Fibroblast of lung (primary cell): Measurements from ENCODE around the gene SLC38A10. TPM values are rescaled to one million over a fixed set of nuclear protein-coding genes. Genes with fewer than 3 reads are reported as not detected.

Experiments used
- DNase-seq, 2 donors: peaks; one replicate each; pipeline versions ENCODE4 v3.0.0 to v3.0.0-alpha.2; 2010; ENCODE audit warnings: low read depth in 2 of 2
- H2AFZ ChIP-seq: 2 replicates; pipeline ENCODE4 v1.5.1; 2012; ENCODE audit warnings: low read length, control low read depth, inconsistent platforms
- H3K27ac ChIP-seq: 2 replicates; pipeline ENCODE4 v1.5.1; 2011; ENCODE audit warnings: low read length, control low read depth; ENCODE audit not compliant: insufficient read depth
- H3K27me3 ChIP-seq: 2 replicates; pipeline ENCODE4 v1.5.1; 2011; ENCODE audit warnings: mild to moderate bottlenecking, low read length; ENCODE audit not compliant: control insufficient read depth, insufficient read depth
- H3K36me3 ChIP-seq: 2 replicates; pipeline ENCODE4 v1.5.1; 2011; ENCODE audit warnings: low read length; ENCODE audit not compliant: control insufficient read depth, insufficient read depth
- H3K4me1 ChIP-seq: 2 replicates; pipeline ENCODE4 v1.5.1; 2011; ENCODE audit warnings: low read length; ENCODE audit not compliant: control insufficient read depth, insufficient read depth; ENCODE audit errors: extremely low read depth
- H3K4me2 ChIP-seq: 2 replicates; pipeline ENCODE4 v1.5.1; 2011; ENCODE audit warnings: low read length, control low read depth; ENCODE audit not compliant: insufficient read depth; ENCODE audit errors: extremely low read depth
- H3K4me3 ChIP-seq, 4 experiments: fragments of 200-600 bp in 1 of 4; sonication (generic) in 1 of 4; replicated peaks in 1 of 4; 2 replicates each; pipeline ENCODE4 v1.5.1; 2011 to 2016; ENCODE audit warnings: low read length in 4 of 4, low read depth in 3 of 4, mild to moderate bottlenecking in 3 of 4, control low read depth in 2 of 4, inconsistent platforms in 1 of 4, mixed read lengths in 1 of 4; ENCODE audit not compliant: insufficient read depth in 1 of 4; ENCODE audit errors: control extremely low read depth in 1 of 4
- H3K79me2 ChIP-seq: 2 replicates; pipeline ENCODE4 v1.5.1; 2012; ENCODE audit warnings: mild to moderate bottlenecking, low read length, inconsistent platforms; ENCODE audit not compliant: control insufficient read depth, insufficient read depth
- H3K9ac ChIP-seq: 2 replicates; pipeline ENCODE4 v1.5.1; 2011; ENCODE audit warnings: mild to moderate bottlenecking, low read length, control low read depth; ENCODE audit not compliant: insufficient read depth
- H3K9me3 ChIP-seq: 2 replicates; pipeline ENCODE4 v1.5.1; 2012; ENCODE audit warnings: low read depth, low read length; ENCODE audit not compliant: control insufficient read depth, insufficient read depth
- H4K20me1 ChIP-seq: 2 replicates; pipeline ENCODE4 v1.5.1; 2011; ENCODE audit warnings: low read length; ENCODE audit not compliant: control insufficient read depth, insufficient read depth; ENCODE audit errors: extremely low read depth
- CTCF ChIP-seq, 2 donors: IDR thresholded peaks in 1 of 2; conservative IDR thresholded peaks in 1 of 2; 1 replicate in 1 of 2; 2 replicates in 1 of 2; pipeline ENCODE4 v1.5.1; 2011 to 2012; ENCODE audit warnings: low read length in 2 of 2, control low read depth in 1 of 2, inconsistent platforms in 1 of 2, low read depth in 1 of 2, mild to moderate bottlenecking in 1 of 2
- EZH2 ChIP-seq: IDR thresholded peaks from 2 replicates; pipeline ENCODE4 v1.5.1; 2012; ENCODE audit warnings: low read length, control low read depth, mild to moderate bottlenecking; ENCODE audit errors: missing control alignments
- polyA plus RNA-seq, 2 donors: library from polyadenylated mRNA; depleted of rRNA in 1 of 2; stranded (reverse) in 1 of 2; unstranded in 1 of 2; fragments of >200 nt; gene quantifications; 2 replicates each; pipeline ENCODE4 v1.2.1, GENCODE V29; 2011 to 2012; ENCODE audit warnings: missing spikeins in 1 of 2
- total RNA-seq: library from RNA; depleted of rRNA; stranded (reverse); fragments of >200 nt; gene quantifications from 2 replicates; pipeline ENCODE4 v1.2.1, GENCODE V29; 2014

Gene SLC38A10
- total and polyA plus RNA-seq, 2 donors (not counting 1 experiment from before 2014, with no cell fraction given) = 23.6 to 53.2 TPM

- Histone ChIP-seq H3K9ac (no peak overlapping the region), H3K79me2 (no peaks in the 10 kb centered on the region), H3K4me1 (no peaks in the 10 kb centered on the region), H3K4me3 (no peak overlapping the region), H3K36me3 (peaks cover 32% of the 10 kb centered on the region), H3K27ac (no peak overlapping the region), H4K20me1 (no peaks in the 10 kb centered on the region), H3K27me3 (no peaks in the 10 kb centered on the region), H2AFZ (no peak overlapping the region), H3K4me2 (no peak overlapping the region), H3K9me3 (no peaks in the 10 kb centered on the region)
- TF ChIP-seq EZH2 (no peak), CTCF (conservative IDR thresholded peaks at IDR 0.05 in 1 of 2, IDR thresholded peaks at IDR 0.05 in 1 of 2; ENCODE audit: low read depth in 1 of 2, low read length in 2 of 2) (no peak)
- DNase-seq = no peak
Observed at GRCh38 chr17:81261582-81262336, 33.3 kb downstream of the SLC38A10 start.

GRCh38 chr17:81261096-81261495, 34.0 kb downstream of the SLC38A10 start:
- Histone ChIP-seq H3K36me3 (peaks cover 32% of the 10 kb centered on the region), H4K20me1 (no peaks in the 10 kb centered on the region), H3K4me2 (no peak overlapping the region), H3K79me2 (no peaks in the 10 kb centered on the region), H3K4me3 (no peak overlapping the region), H2AFZ (no peak overlapping the region), H3K9ac (no peak overlapping the region), H3K9me3 (no peaks in the 10 kb centered on the region), H3K27me3 (no peaks in the 10 kb centered on the region), H3K4me1 (no peaks in the 10 kb centered on the region), H3K27ac (no peak overlapping the region)
- no peak for DNase-seq
- TF ChIP-seq CTCF (conservative IDR thresholded peaks at IDR 0.05 in 1 of 2, IDR thresholded peaks at IDR 0.05 in 1 of 2; ENCODE audit: low read depth in 1 of 2, low read length in 2 of 2) (no peak), EZH2 (no peak)

- no peaks in the 10 kb centered on the region for H3K27me3 ChIP-seq
- no peaks in the 10 kb centered on the region for H3K9me3 ChIP-seq
- peaks cover 32% of the 10 kb centered on the region for H3K36me3 ChIP-seq
- TF ChIP-seq CTCF (conservative IDR thresholded peaks at IDR 0.05 in 1 of 2, IDR thresholded peaks at IDR 0.05 in 1 of 2; ENCODE audit: low read depth in 1 of 2, low read length in 2 of 2) (no peak), EZH2 (no peak)
- no peak overlapping the region for H3K4me3 ChIP-seq
- H3K9ac ChIP-seq = no peak overlapping the region
- H4K20me1 ChIP-seq = no peaks in the 10 kb centered on the region
- DNase-seq = no peak
- H2AFZ ChIP-seq = no peak overlapping the region
- no peak overlapping the region for H3K27ac ChIP-seq
- no peaks in the 10 kb centered on the region for H3K4me1 ChIP-seq
- H3K4me2 ChIP-seq = no peak overlapping the region
- no peaks in the 10 kb centered on the region for H3K79me2 ChIP-seq
Observed at GRCh38 chr17:81260641-81261040, 34.5 kb downstream of the SLC38A10 start.
